ENCODE results near the gene PLK1.

DNA sequence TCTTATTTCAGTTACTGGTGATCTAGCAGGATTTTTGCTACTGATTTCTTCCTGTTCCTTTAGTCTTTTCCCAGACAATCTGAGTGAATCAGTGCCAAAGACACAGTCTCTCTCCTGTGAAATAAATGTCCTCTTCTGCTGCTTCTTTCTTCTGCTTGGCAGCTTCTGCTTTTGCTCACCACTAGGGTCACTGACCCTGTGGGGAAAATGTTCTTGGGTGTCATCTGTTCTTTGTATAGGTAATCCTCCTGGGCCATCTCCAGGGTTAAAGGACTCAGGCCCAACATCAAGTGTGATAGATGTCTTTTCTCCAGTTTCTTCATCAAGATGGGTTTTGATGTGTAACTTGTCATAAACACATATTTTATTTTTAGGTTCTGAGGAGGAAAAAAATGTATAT is 42.7 kb upstream of the PLK1 start:
- TF ChIP-seq CTCF (conservative IDR thresholded peaks at IDR 0.05; ENCODE audit: low read depth in 2 of 2) (no peak), REST (IDR thresholded peaks at IDR 0.05; ENCODE audit: unreplicated experiment) (no peak), EZH2phosphoT487 (IDR thresholded peaks at IDR 0.05; ENCODE audit: unreplicated experiment) (no peak), EZH2 (IDR thresholded peaks at IDR 0.05; ENCODE audit: low read depth, unreplicated experiment) (no peak), POLR2AphosphoS5 (IDR thresholded peaks at IDR 0.05; ENCODE audit: low read depth) (no peak)
